Epithelial cell of prostate (primary cell): ENCODE measurements around the gene PIN4.
A peak's percentile ranks its signal among the peaks of the same experiment; 100 is the strongest.
"Not testable (repeated sequence)": the region's sequence is repeated elsewhere in the genome, so short reads cannot be mapped to it uniquely, and the experiment has no call there.

ENCODE experiments used
- DNase-seq: peaks from one replicate; pipeline ENCODE4 v3.0.0-alpha.2; 2011; ENCODE audit warnings: low read depth, low spot score
- H3K27ac ChIP-seq: fragments of 450-650 bp; 2 replicates; pipeline ENCODE4 v1.5.1; 2017; ENCODE audit warnings: mild to moderate bottlenecking

The PIN4 gene

DNA sequence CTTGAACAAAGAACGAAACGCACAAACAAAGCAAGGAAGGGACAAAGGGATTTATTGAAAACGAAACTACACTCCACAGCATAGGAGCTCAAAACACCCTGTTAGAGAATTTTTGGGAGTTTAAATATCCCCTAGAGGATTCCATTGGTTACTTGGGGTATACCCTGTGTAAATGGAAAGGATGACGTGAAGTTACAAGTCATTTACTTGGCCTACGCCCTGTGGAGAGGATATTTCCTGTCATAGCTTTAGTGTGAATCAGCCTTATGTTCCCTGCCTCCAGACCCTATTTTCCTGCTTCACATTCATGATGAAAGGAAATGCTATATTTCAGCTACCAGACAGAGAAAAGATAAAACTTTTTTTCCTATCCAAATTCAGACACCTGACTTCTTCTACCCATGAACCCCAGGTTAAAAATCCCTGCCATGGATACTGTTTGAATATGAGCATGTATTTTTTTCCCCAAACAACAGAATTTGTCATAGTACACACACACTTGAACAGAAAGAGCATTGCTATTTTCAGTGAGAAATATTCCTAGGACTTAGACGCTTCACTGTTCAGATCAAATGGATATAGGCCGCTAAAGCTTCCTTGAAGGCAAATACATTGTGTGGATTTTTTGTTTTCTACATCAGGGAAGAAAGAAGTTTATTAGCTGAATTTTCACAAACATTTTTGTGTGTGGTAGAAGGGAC, 20.4 kb downstream of the PIN4 start:
- peak overlapping the region; percentile 93 for H3K27ac ChIP-seq
- no peak for DNase-seq

DNA sequence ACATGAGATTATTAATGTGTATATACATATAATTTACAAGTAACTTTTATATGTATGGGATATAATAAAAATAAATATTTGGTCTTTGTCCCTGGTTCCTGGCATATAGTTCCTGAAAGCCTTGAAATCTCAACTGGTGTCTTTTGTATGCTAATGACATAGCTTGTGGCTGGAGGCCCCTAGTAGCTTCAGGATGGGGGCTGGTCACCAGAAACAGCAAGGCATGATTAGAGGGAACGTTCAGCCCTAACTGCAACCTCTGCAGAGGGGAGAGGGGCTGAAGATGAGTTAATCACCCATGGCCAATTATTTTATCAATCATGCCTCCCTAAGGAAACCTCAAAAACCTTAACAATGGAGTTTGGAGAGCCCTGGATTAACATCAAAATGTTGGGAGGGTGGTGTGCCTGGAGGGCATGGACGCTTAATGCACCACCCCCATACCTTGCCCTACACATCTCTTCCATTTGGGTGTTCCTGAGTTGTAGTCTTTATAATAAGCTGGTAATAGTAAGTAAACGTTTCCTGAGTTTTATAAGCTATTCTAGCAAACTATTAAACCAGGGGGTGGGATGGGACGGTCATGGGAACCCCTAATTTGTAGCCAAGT, 21.3 kb downstream of the PIN4 start:
- DNase-seq = no peak
- H3K27ac ChIP-seq = peak overlapping the region; percentile 93

DNA sequence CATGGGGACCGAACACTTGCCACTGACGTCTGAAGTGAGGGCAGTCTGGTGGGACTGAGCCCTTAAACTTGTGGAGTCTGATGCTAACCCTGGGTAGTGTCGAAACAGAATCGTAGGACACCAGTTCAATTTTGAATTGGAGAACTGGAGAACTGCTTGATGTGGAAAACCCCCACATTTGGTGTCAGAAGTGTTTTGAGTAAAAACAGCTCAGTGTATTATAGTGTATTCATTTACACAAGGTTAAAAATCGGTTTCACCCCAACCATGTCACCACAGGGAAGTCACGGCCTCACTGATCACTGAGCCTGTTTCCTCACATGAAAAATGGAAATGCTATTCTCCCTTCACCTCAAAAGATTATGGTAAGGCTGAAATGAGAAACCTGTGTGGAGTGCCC, 21.9 kb downstream of the PIN4 start:
- peak overlapping the region; percentile 93 for H3K27ac ChIP-seq
- no peak for DNase-seq

DNA sequence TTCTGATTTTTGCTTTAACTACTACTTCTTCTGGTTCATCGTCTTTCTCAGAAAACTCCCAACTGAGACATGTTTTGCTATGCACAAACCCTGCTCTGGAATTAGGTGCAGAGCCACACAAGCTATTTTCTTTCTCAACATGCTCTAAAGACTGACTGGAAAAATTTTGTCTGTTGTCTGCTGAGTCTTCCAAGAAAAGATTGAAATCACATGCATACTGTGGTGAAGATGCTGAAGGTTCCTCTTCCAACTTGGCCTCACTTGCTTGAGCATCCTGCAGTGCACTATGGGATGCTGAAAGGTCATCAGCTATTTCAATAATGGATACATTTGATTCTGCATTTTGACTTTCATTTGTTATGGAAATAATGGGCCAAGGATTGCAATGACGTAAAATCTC, 24.1 kb downstream of the PIN4 start:
- no peak for DNase-seq
- H3K27ac ChIP-seq = no peak overlapping the region

DNA sequence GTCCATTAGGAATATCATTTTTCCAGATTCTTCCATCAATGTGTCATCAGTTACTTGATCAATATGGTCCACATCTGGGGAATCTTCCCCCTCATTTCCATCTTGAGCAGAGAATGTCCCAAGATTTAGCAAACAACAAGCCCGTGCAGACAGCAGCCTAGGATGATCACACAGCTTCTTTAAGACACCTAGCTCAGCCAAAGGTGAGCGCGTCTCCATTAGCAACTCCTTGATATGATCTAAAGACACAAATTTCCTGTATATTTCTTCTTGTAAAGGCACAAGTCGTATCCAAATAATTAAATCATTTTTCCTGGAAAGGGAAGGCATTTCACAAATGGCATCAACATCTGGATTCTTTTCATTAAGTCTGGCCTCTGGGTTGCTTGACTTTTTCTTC, 25.8 kb downstream of the PIN4 start:
- no peak overlapping the region for H3K27ac ChIP-seq
- no peak for DNase-seq

DNA sequence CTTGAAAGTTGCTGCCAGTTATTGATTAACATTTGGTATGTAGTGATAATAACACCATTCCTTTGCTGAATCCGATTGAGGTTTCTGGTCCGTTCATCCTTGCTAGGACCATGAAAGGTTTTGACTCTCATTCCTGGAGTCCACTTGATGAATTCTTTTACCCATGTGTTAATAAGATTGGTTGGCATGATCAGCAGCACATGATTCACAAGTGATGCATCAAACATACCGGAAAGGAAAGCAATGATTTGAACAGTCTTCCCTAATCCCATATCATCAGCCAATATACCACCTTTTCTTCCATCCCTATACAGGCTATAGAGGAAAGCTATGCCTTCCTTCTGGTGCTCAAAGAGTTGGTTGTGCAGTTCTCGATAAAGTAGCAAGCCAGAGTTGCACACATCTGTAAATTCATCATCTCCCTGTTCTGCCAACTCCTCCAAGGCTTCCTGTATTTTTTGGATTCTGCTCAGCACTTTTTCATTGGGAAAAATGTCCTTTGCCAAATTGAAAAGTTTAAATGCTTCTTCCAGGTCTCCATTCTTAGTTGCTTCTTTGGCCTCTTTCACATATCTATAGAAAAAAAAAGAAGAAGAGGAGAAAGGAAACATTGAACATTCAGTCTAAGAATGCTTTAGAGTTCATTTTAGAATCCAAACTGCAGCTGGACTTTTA, 26.7 kb downstream of the PIN4 start:
- H3K27ac ChIP-seq = no peak overlapping the region
- no peak for DNase-seq

DNA sequence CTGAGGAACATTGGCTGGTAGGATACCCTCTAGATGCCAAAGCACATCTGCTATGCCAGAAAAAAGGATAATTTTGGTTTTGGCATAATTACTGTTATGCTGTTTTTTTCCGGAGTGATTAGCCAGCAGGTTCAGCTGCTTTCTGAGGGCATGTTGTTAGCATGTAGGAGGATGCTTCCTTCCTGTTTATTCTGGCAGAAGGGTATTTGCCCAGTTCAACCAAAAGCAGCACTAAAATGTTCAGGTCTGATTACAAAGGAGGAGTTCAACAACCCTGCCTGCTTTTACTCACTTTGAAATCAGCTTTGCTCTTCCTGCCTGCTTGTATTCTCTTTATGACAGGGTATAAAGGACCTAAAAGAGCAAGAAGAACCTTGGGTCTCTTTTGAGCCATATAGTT, 35.4 kb downstream of the PIN4 start:
- H3K27ac ChIP-seq = peak overlapping the region; percentile 20
- no peak for DNase-seq

DNA sequence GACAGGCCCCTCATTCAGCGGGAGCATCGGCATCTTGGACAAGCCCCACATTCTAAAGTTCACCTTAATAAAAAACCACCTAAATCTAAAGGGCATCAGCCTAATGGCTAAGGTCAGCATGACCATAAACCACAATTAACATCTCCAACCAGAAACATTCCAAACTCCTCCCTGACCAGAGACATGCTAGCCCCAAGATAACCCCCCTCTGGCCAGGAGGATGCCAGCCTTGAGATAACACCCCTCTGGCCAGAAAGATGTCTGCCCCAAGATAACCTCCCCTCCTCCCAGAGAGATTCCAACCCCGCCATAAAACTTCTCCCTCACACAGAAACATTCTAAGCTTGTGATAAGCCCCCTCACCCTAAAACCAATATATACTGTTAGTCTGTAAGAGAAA, 38.8 kb downstream of the PIN4 start:
- H3K27ac ChIP-seq, DNase-seq: not testable (repeated sequence)

DNA sequence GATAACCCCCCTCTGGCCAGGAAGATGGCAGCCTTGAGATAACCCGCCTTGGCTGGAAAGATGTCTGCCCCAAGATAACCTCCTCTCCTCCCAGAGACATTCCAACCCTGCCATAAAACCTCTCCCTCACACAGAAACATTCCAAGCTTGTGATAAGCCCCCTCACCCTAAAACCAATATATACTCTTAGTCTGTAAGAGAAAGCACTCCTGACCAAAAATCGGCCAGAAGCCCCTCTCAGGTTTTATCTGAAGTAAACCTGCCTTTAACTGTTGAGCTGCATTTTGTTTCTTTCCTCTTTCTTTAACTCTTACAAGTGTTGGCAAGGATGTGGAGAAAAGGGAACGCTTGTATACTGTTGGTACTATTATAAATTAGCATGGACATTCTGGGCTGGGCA, 48.7 kb downstream of the PIN4 start:
- H3K27ac ChIP-seq = no peak overlapping the region
- no peak for DNase-seq

DNA sequence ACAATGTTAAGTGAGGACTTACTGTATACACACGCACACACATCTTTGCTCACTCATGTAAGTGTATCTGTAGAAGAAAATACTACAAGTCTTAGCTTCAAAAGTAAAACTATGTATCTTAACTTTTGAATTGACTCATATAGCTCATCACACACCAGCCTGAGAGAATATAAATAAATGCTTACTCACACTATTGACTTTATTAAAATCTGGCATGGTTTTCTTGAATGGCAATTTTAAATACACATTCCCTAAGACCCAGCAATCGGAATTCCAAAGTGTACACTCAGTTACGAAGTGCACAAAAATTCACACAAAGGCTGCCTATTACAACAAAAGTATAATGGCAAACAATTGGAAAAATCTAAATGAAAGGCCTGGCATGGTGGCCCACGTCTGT, 55.3 kb downstream of the PIN4 start:
- H3K27ac ChIP-seq = no peak overlapping the region
- no peak for DNase-seq

DNA sequence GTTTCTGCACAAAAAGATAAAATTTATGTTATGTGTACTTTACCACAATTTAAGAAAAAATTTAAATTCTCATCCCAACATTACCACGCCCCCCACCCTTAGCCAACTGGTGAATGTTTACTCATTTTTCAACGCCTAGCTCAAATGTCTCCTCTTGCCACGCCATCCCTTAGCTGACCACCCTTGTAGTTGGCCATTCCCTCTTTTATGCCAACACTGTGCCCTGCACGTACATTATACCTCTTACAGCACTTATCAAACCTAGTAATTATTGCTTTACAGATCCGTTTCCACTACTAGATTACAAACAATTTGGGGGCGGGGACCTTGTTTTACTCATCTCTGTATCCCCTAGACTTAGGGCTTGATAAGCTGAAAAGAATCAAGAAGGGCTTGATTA, 56.6 kb downstream of the PIN4 start:
- no peak overlapping the region for H3K27ac ChIP-seq
- no peak for DNase-seq

DNA sequence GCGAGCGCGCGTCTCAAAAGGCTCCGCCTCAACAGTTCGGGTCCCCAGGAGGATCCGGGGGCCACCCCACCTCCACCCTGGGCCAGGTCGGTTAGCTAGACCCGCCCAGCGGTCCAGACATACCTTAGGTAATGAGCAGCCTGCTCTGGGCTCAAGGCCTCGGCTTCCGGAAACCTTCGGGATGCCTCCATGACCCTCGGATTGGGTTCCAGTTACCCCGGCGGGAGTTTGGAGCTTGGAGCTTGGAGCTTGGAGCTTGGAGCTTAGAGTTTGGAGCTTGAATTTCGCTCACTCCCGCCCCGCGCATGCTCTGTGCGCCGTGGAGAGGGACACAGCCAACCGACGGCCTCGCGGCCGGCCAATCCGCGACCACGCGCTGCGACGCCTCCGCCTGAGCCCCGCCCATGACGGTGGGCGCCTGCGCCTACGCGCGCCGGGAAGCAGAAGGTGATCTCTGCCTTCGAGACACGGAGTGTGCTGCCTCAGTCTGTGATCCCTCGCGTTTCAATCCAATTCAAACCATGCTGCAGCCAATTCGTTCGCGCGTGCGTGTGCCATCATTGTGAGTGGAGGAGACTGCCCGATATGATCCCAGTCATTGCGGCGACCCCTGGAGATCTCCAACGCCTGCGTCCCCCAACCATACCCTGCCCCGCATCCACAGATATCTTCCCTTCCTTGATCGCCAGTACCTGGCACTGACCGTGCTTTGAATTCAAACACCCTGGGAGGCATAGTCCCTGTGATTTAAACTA, 57.3 kb downstream of the PIN4 start, which contains the start of gene ERCC6L:
Gene ERCC6L, minus strand, starts transcription at position 307 of the 755 bp plus-strand sequence. Its CDS starts 116 bp downstream, at position 191.
- peak; percentile 24 for DNase-seq
- no peak within 1 kb of the TSS for H3K27ac ChIP-seq

DNA sequence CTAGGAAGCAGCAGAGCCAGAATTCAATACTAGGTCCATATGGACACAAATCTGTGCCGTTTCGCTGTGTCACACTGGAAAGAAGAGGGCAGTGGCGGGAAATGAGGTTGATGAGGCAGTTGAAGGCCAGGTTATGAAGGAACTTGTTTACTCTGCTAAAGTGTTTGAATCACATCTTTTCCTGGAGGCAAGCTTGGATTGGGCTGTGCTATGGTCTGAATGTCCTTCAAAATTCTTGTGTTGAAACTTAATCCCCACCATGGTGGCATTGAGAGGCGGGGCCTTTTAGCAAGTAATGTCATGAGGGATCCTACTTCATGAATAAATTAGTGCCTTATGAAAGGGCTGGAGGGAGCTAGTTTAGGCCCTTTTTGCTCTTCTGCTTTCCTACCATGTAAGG, 59.4 kb downstream of the PIN4 start:
- H3K27ac ChIP-seq = no peak overlapping the region
- DNase-seq = no peak

DNA sequence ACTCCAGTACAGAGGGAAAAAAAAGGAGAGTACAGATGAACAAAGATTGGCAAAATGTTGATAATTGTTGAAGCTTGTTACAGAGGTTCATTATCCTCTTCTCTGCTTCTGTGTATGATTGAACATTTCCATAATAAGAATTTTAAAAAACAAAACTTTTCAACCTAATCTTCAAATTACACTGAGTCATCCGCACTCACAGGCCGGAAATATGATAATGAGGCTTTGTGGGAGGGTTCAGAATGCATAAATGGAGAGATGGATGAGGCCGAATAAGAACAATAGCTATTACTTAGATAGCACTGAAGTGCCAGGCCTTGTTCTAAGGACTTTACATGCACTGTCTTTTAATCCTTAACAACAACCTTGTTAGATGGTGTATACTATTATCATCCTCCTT, 61.9 kb downstream of the PIN4 start:
- no peak for DNase-seq
- H3K27ac ChIP-seq = no peak overlapping the region

DNA sequence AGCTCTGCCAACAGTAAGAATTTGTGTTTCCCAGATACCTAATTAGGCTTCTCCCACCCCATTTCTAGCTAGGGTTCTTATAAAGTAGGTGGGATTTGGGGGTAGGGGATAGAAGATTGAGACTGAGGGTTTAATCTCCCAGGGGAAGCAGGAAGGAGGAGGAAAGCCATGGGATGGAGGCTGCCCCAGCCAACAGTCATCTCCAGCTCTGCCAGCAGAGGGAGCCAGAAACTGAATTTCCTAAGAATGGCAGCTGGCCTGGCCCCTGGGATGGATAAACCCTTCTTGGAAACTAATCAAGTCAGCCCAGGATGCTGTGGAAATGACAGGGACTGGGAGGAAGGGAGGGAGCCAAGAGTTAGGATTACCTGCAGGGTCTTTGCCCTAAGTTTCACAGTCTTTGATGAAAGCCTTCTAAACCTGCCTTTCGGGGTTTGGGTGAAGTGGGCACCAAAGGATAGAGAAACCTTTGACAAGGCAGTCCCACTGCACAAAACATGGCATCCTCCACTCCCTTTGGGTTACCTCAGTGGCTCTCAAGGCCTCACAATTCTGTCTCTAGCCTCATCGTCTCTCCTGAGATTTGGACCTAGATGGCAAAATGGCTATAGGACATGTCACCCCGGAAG, 64.0 kb downstream of the PIN4 start:
- H3K27ac ChIP-seq = no peak overlapping the region
- no peak for DNase-seq

DNA sequence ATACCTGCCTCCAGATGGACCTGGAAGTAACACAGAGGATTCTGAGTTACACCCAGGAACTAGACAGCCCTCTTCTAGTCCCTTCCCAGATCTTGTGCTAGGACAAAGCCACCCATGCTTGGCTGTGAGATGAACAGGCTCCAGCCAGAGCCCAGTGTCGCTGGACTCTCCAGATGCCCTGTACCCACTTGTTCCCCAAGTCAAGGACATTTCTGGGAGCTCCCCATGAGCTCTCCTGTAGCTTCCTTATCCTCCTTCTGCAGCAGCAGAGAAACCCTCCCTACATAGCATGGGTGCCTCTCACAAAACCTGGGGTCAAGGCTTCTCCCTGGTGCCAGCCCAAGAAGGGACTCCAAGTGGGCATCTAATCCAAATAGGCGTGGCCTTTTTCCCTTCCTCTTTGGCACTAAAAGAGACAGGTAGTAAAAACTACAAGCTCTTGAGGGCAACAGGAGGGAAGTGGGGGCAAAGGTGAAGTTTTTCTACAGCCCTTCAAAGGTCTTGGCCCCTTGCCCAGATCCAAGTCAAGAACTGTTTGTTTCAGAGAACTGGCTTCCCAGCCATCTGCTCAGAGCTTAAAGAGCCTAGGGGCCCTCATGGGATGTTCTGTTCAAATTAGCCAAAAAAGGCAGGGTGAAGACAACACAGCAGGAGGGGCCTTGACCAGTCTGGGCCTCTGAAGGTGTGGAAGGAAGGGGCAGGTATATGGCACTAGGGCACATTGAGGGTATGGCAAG, 65.8 kb downstream of the PIN4 start:
- no peak overlapping the region for H3K27ac ChIP-seq
- no peak for DNase-seq
